ENCODE data around the gene CCDC6. TPM values are rescaled to one million over a fixed set of nuclear protein-coding genes. Genes with fewer than 3 reads are reported as not detected.

Gene CCDC6
- polyA plus RNA-seq, 3 donors, result 4.2 to 13.5 (median 6.2) TPM

DNA sequence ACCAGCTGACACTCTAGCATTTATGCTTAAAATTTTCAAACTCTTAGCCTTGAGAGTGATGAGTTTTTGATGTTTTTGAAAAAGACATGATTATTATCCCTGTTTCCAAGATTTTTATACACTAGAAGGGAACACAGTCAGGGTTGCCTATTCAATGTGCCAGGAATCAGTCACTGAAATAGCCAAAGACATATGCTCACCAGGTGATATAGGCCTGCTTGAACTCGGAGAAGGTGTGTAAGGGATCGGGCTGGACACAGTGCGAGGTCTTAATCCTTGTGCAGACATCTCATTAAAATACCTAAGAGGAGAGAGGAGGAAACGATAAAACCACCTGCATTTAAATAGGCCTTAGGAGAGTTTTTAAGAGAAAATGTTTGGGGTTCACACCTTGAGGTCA lies 102.1 kb downstream of the CCDC6 start:
- peak overlapping the region in 4 of 7 donors; percentile 47 to 84 (median 58) for H3K27ac Mint-ChIP-seq
- no peaks in the 10 kb centered on the region for H3K79me2 ChIP-seq (ENCODE audit: insufficient read depth, low read length)
- H3K4me3 ChIP-seq (replicated peaks in 1 of 3; ENCODE audit: low read depth in 2 of 3, low read length in 3 of 3), result no peak overlapping the region
- no peaks in the 10 kb centered on the region for H3K27me3 Mint-ChIP-seq (ENCODE audit: low read depth in 3 of 3)
- no peaks in the 10 kb centered on the region for H3K9me3 ChIP-seq (replicated peaks in 1 of 2; ENCODE audit: control insufficient read depth in 1 of 2, insufficient read depth in 1 of 2, low read length in 2 of 2)
- intact Hi-C loops (cut with micrococcal nuclease), result loop anchor here in 1 of 2 donors (10.0 kb wide), 1 partner anchor 179 kb away; no protein-coding TSS in a partner anchor
- peaks cover 79 to 82% of the 10 kb centered on the region in 2 donors for H3K36me3 Mint-ChIP-seq
- H3K4me1 Mint-ChIP-seq, result peaks cover 10% of the 10 kb centered on the region
- H3K27ac ChIP-seq (ENCODE audit: low read depth in 1 of 2, low read length in 2 of 2), result peak overlapping the region in 1 of 2 donors; percentile 79
- H3K4me3 Mint-ChIP-seq, result no peak overlapping the region
- H3K9me3 Mint-ChIP-seq, result peaks cover 0 to 2% (median 0%) of the 10 kb centered on the region in 7 donors
- H2AFZ ChIP-seq (ENCODE audit: insufficient read depth, low read depth, low read length, poor library complexity, severe bottlenecking), result no peak overlapping the region
- peaks cover 3% of the 10 kb centered on the region for H4K20me1 ChIP-seq (ENCODE audit: insufficient read depth, low read length)
- peaks cover 0 to 11% of the 10 kb centered on the region in 2 donors for H3K4me1 ChIP-seq (ENCODE audit: control insufficient read depth in 1 of 2, insufficient read depth in 2 of 2, low read length in 2 of 2)
- H3K9ac ChIP-seq (ENCODE audit: insufficient read depth, low read length, poor library complexity, severe bottlenecking), result no peak overlapping the region
- no peak overlapping the region for H3K4me2 ChIP-seq (replicated peaks; ENCODE audit: extremely low read depth, low read length, poor library complexity, severe bottlenecking)
- WGBS (ENCODE audit: insufficient coverage), result no CpG with 5 or more reads among the region's 4 CpGs
- peaks cover 76 to 91% of the 10 kb centered on the region in 2 donors for H3K36me3 ChIP-seq (replicated peaks in 1 of 2; ENCODE audit: control insufficient read depth in 1 of 2, insufficient read depth in 2 of 2, low read length in 2 of 2)
- DNase-seq, result no peak
- TF ChIP-seq, protein P1, sequence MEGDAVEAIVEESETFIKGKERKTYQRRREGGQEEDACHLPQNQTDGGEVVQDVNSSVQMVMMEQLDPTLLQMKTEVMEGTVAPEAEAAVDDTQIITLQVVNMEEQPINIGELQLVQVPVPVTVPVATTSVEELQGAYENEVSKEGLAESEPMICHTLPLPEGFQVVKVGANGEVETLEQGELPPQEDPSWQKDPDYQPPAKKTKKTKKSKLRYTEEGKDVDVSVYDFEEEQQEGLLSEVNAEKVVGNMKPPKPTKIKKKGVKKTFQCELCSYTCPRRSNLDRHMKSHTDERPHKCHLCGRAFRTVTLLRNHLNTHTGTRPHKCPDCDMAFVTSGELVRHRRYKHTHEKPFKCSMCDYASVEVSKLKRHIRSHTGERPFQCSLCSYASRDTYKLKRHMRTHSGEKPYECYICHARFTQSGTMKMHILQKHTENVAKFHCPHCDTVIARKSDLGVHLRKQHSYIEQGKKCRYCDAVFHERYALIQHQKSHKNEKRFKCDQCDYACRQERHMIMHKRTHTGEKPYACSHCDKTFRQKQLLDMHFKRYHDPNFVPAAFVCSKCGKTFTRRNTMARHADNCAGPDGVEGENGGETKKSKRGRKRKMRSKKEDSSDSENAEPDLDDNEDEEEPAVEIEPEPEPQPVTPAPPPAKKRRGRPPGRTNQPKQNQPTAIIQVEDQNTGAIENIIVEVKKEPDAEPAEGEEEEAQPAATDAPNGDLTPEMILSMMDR (IDR thresholded peaks at IDR 0.05), result no peak
- no peaks in the 10 kb centered on the region for H3K27me3 ChIP-seq (ENCODE audit: control insufficient read depth in 2 of 2, insufficient read depth in 2 of 2, low read length in 2 of 2)

DNA sequence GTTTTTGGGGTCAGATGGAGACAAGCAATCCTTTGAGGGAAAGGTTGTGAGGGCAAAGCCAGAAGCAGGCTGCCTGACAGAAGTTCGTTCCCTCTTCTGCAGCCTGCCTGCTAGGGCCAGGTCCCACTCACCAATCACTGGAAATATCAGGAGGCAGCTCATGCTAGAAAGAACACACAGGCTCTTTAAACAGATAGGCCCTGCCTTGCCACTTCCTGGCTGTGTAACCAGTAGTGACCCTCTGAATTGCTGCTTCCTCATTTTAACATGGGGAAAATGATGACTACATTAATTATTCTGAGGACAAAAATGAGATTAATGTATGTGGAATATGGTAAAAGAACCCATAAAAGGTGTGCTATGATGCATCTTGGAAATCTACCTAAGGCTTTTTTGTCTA lies 102.6 kb downstream of the CCDC6 start:
- H3K36me3 Mint-ChIP-seq, result peaks cover 80 to 81% of the 10 kb centered on the region in 2 donors
- H2AFZ ChIP-seq (ENCODE audit: insufficient read depth, low read depth, low read length, poor library complexity, severe bottlenecking), result no peak overlapping the region
- H3K27ac Mint-ChIP-seq, result peak overlapping the region in 6 of 7 donors; percentile 55 to 85 (median 78)

More for the DNA sequence above, 102.6 kb downstream of the CCDC6 start:
- no peak overlapping the region for H3K4me3 Mint-ChIP-seq
- Histone ChIP-seq H4K20me1 (ENCODE audit: insufficient read depth, low read length) (no peaks in the 10 kb centered on the region), H3K27ac (ENCODE audit: low read depth in 1 of 2, low read length in 2 of 2) (peak overlapping the region in 1 of 2 donors; percentile 79), H3K4me3 (replicated peaks in 1 of 3; ENCODE audit: low read depth in 2 of 3, low read length in 3 of 3) (no peak overlapping the region), H3K27me3 (ENCODE audit: control insufficient read depth in 2 of 2, insufficient read depth in 2 of 2, low read length in 2 of 2) (no peaks in the 10 kb centered on the region), H3K36me3 (replicated peaks in 1 of 2; ENCODE audit: control insufficient read depth in 1 of 2, insufficient read depth in 2 of 2, low read length in 2 of 2) (peaks cover 76 to 91% of the 10 kb centered on the region in 2 donors), H3K4me2 (replicated peaks; ENCODE audit: extremely low read depth, low read length, poor library complexity, severe bottlenecking) (no peak overlapping the region), H3K79me2 (ENCODE audit: insufficient read depth, low read length) (no peaks in the 10 kb centered on the region), H3K4me1 (ENCODE audit: control insufficient read depth in 1 of 2, insufficient read depth in 2 of 2, low read length in 2 of 2) (peaks cover 0 to 11% of the 10 kb centered on the region in 2 donors), H3K9me3 (replicated peaks in 1 of 2; ENCODE audit: control insufficient read depth in 1 of 2, insufficient read depth in 1 of 2, low read length in 2 of 2) (no peaks in the 10 kb centered on the region), H3K9ac (ENCODE audit: insufficient read depth, low read length, poor library complexity, severe bottlenecking) (peak overlapping the region; percentile 22)
- DNase-seq, result peak in 2 of 3 donors; percentile 15 to 25
- intact Hi-C loops (cut with micrococcal nuclease), result loop anchor here in 1 of 2 donors (10.0 kb wide), 1 partner anchor 179 kb away; no protein-coding TSS in a partner anchor
- H3K9me3 Mint-ChIP-seq, result peaks cover 0 to 2% (median 0%) of the 10 kb centered on the region in 7 donors
- peaks cover 10% of the 10 kb centered on the region for H3K4me1 Mint-ChIP-seq
- no peaks in the 10 kb centered on the region for H3K27me3 Mint-ChIP-seq (ENCODE audit: low read depth in 3 of 3)
- TF ChIP-seq, protein P1 (IDR thresholded peaks at IDR 0.05), result no peak
- 0% methylated on average over 1 of the region's 1 CpG for WGBS (ENCODE audit: insufficient coverage)
